ENCODE data around the gene TSSK1B. TPM values are rescaled to one million over a fixed set of nuclear protein-coding genes. Genes with fewer than 3 reads are reported as not detected.

TSSK1B gene
- total RNA-seq (2022; extraction: Qiagen RNA extraction; ENCODE audit: low read depth), result not detected in 5 replicates

GRCh38 chr5:113434889-113435288, at the start of gene TSSK1B:
TSS of gene TSSK1B (minus strand) at chr5:113434989. CDS start at chr5:113434839, 150 bp downstream.

Other genes starting within 250 kb of the TSSK1B start
- gene MCC, start 53.5 kb upstream of the TSSK1B start, total RNA-seq (2022; extraction: Qiagen RNA extraction; ENCODE audit: low read depth), result 0.14 to 0.38 TPM (median 0.25 TPM) in 5 replicates
- gene YTHDC2, start 78.7 kb upstream of the TSSK1B start, total RNA-seq (2022; extraction: Qiagen RNA extraction; ENCODE audit: low read depth), result 6.1 to 9.6 TPM (median 7.4 TPM) in 5 replicates

Data from A549 treated with CpdA at 1 μM for 4 hours (cell line).